ENCODE data around the gene PTPRF. TPM values are rescaled to one million over a fixed set of nuclear protein-coding genes. Genes with fewer than 3 reads are reported as not detected.

The PTPRF gene
- total RNA-seq, 2 donors from 2014 or later = 203 to 250 TPM

GRCh38 chr1:43648221-43648847 lies 117.7 kb downstream of the PTPRF start:
- Mint-ChIP-seq H3K4me1 (peaks cover 18% of the 10 kb centered on the region), H3K4me3 (peak overlapping the region; percentile 95), H3K27ac (no peak overlapping the region), H3K9me3 (no peaks in the 10 kb centered on the region), H3K27me3 (ENCODE audit: insufficient read depth) (peaks cover 5% of the 10 kb centered on the region), H3K36me3 (ENCODE audit: low read depth) (peaks cover 2% of the 10 kb centered on the region)
- Histone ChIP-seq H3K27me3 (ENCODE audit: control insufficient read depth, insufficient read depth, low read length, poor library complexity, severe bottlenecking) (peaks cover 12% of the 10 kb centered on the region), H3K9ac (ENCODE audit: extremely low read depth, low read length, poor library complexity, severe bottlenecking) (no peak overlapping the region), H3K36me3 (ENCODE audit: control insufficient read depth, insufficient read depth, low read length) (peaks cover 4% of the 10 kb centered on the region), H3K27ac (ENCODE audit: low read depth, low read length) (no peak overlapping the region), H3K4me1 (ENCODE audit: control insufficient read depth, insufficient read depth, low read length) (no peaks in the 10 kb centered on the region), H3K4me3 (ENCODE audit: low read length) (no peak overlapping the region), H3K9me3 (ENCODE audit: control insufficient read depth, low read length) (no peaks in the 10 kb centered on the region)
- 93 to 96% methylated on average over 7 of the region's 7 CpGs for WGBS, 2 experiments (ENCODE audit: insufficient coverage in 1 of 2, insufficient read length in 1 of 2)
- DNase-seq = no peak
- TF ChIP-seq CTCF (conservative IDR thresholded peaks at IDR 0.05) = no peak

- no peak for DNase-seq
- H3K27me3 Mint-ChIP-seq (ENCODE audit: insufficient read depth) = peaks cover 5% of the 10 kb centered on the region
- peak overlapping the region; percentile 96 for H3K4me3 ChIP-seq (ENCODE audit: low read length)
- H3K9me3 Mint-ChIP-seq = no peaks in the 10 kb centered on the region
- peaks cover 22% of the 10 kb centered on the region for H3K4me1 Mint-ChIP-seq
- H3K27ac Mint-ChIP-seq = peak overlapping the region; percentile 98
- 54 to 61% methylated on average over 2 to 19 of the region's 19 CpGs for WGBS, 2 experiments (ENCODE audit: insufficient coverage in 1 of 2, insufficient read length in 1 of 2)
- H3K27ac ChIP-seq (ENCODE audit: low read depth, low read length) = peak overlapping the region; percentile 21
- H3K4me3 Mint-ChIP-seq = peak overlapping the region; percentile 95
- H3K36me3 ChIP-seq (ENCODE audit: control insufficient read depth, insufficient read depth, low read length) = peaks cover 10% of the 10 kb centered on the region
- H3K36me3 Mint-ChIP-seq (ENCODE audit: low read depth) = peaks cover 9% of the 10 kb centered on the region
- H3K9ac ChIP-seq (ENCODE audit: extremely low read depth, low read length, poor library complexity, severe bottlenecking) = peak overlapping the region; percentile 61
- no peaks in the 10 kb centered on the region for H3K4me1 ChIP-seq (ENCODE audit: control insufficient read depth, insufficient read depth, low read length)
- H3K9me3 ChIP-seq (ENCODE audit: control insufficient read depth, low read length) = no peaks in the 10 kb centered on the region
- H3K27me3 ChIP-seq (ENCODE audit: control insufficient read depth, insufficient read depth, low read length, poor library complexity, severe bottlenecking) = peaks cover 12% of the 10 kb centered on the region
- no peak for TF ChIP-seq CTCF (conservative IDR thresholded peaks at IDR 0.05)
These were observed 118.3 kb downstream of the PTPRF start for GRCh38 chr1:43648876-43649477.

- Mint-ChIP-seq H3K27ac (peak overlapping the region; percentile 98), H3K4me3 (peak overlapping the region; percentile 95), H3K9me3 (no peaks in the 10 kb centered on the region), H3K4me1 (peaks cover 22% of the 10 kb centered on the region), H3K36me3 (ENCODE audit: low read depth) (peaks cover 22% of the 10 kb centered on the region), H3K27me3 (ENCODE audit: insufficient read depth) (peaks cover 1% of the 10 kb centered on the region)
- Histone ChIP-seq H3K9ac (ENCODE audit: extremely low read depth, low read length, poor library complexity, severe bottlenecking) (peak overlapping the region; percentile 67), H3K27ac (ENCODE audit: low read depth, low read length) (peak overlapping the region; percentile 84), H3K36me3 (ENCODE audit: control insufficient read depth, insufficient read depth, low read length) (peaks cover 24% of the 10 kb centered on the region), H3K4me3 (ENCODE audit: low read length) (peak overlapping the region; percentile 96), H3K4me1 (ENCODE audit: control insufficient read depth, insufficient read depth, low read length) (no peaks in the 10 kb centered on the region), H3K9me3 (ENCODE audit: control insufficient read depth, low read length) (no peaks in the 10 kb centered on the region), H3K27me3 (ENCODE audit: control insufficient read depth, insufficient read depth, low read length, poor library complexity, severe bottlenecking) (peaks cover 4% of the 10 kb centered on the region)
- no peak for TF ChIP-seq CTCF (conservative IDR thresholded peaks at IDR 0.05)
- peak; percentile 98 for DNase-seq
- 0 to 1% methylated on average over 11 to 33 of the region's 33 CpGs for WGBS, 2 experiments (ENCODE audit: insufficient coverage in 1 of 2, insufficient read length in 1 of 2)
These were observed 119.8 kb downstream of the PTPRF start for GRCh38 chr1:43650310-43651085.
